ENCODE results near the gene LHFPL4. TPM values are rescaled to one million over a fixed set of nuclear protein-coding genes. Genes with fewer than 3 reads are reported as not detected.

The LHFPL4 gene
- total RNA-seq, 1 donor from 2014 or later, result not detected

GRCh38 chr3:9455596-9456131 is 98.0 kb downstream of the LHFPL4 start:
- peaks cover 67 to 82% of the 10 kb centered on the region in 2 donors for H3K36me3 ChIP-seq
- H3K9me3 ChIP-seq, result no peaks in the 10 kb centered on the region

GRCh38 chr3:9452417-9452816 is 101.2 kb downstream of the LHFPL4 start:
- intact Hi-C loops (cut with DNase I), result no loop called here
- Histone ChIP-seq H3K27ac (no peak overlapping the region), H3K36me3 (peaks cover 74 to 88% of the 10 kb centered on the region in 2 donors), H3K4me3 (no peak overlapping the region), H3K9me3 (no peaks in the 10 kb centered on the region), H3K4me1 (no peaks in the 10 kb centered on the region), H3K27me3 (no peaks in the 10 kb centered on the region)
- TF ChIP-seq CTCF (IDR thresholded peaks at IDR 0.05), result no peak
- no peak for DNase-seq (ENCODE audit: low spot score in 2 of 2)

More at GRCh38 chr3:9455596-9456131, 98.0 kb downstream of the LHFPL4 start:
- DNase-seq (ENCODE audit: low spot score in 2 of 2), result no peak
- Histone ChIP-seq H3K4me3 (no peak overlapping the region), H3K4me1 (no peaks in the 10 kb centered on the region), H3K27ac (no peak overlapping the region), H3K27me3 (no peaks in the 10 kb centered on the region)
- intact Hi-C loops (cut with DNase I), result no loop called here
- TF ChIP-seq CTCF (IDR thresholded peaks at IDR 0.05), result no peak

- H3K4me3 ChIP-seq, result no peak overlapping the region
- H3K9me3 ChIP-seq, result no peaks in the 10 kb centered on the region
- TF ChIP-seq CTCF (IDR thresholded peaks at IDR 0.05), result no peak
- no peak overlapping the region for H3K27ac ChIP-seq
- no peaks in the 10 kb centered on the region for H3K4me1 ChIP-seq
- no peak for DNase-seq (ENCODE audit: low spot score in 2 of 2)
- H3K36me3 ChIP-seq, result peaks cover 73 to 89% of the 10 kb centered on the region in 2 donors
- intact Hi-C loops (cut with DNase I), result no loop called here
- H3K27me3 ChIP-seq, result no peaks in the 10 kb centered on the region
Measured at GRCh38 chr3:9450991-9451390, 102.6 kb downstream of the LHFPL4 start.

GRCh38 chr3:9450126-9450525 is 103.5 kb downstream of the LHFPL4 start:
- Histone ChIP-seq H3K4me1 (no peaks in the 10 kb centered on the region), H3K27me3 (no peaks in the 10 kb centered on the region), H3K36me3 (peaks cover 72 to 89% of the 10 kb centered on the region in 2 donors), H3K9me3 (no peaks in the 10 kb centered on the region), H3K4me3 (no peak overlapping the region), H3K27ac (no peak overlapping the region)
- DNase-seq (ENCODE audit: low spot score in 2 of 2), result no peak
- no peak for TF ChIP-seq CTCF (IDR thresholded peaks at IDR 0.05)
- intact Hi-C loops (cut with DNase I), result no loop called here

- Histone ChIP-seq H3K9me3 (no peaks in the 10 kb centered on the region), H3K4me1 (no peaks in the 10 kb centered on the region), H3K4me3 (no peak overlapping the region), H3K27ac (no peak overlapping the region), H3K36me3 (peaks cover 73 to 89% of the 10 kb centered on the region in 2 donors), H3K27me3 (no peaks in the 10 kb centered on the region)
- intact Hi-C loops (cut with DNase I), result no loop called here
- DNase-seq (ENCODE audit: low spot score in 2 of 2), result no peak
- no peak for TF ChIP-seq CTCF (IDR thresholded peaks at IDR 0.05)
Measured at GRCh38 chr3:9448643-9449042, 105.0 kb downstream of the LHFPL4 start.

Other genes with a start within 250 kb of the LHFPL4 start
- 24.4 TPM for gene THUMPD3, start 190.8 kb downstream of the LHFPL4 start, total RNA-seq
- 239 TPM for gene SETD5, start 156.2 kb downstream of the LHFPL4 start, total RNA-seq
- gene MTMR14, start 95.7 kb upstream of the LHFPL4 start, total RNA-seq, result 13.7 TPM
- gene CPNE9, start 150.0 kb upstream of the LHFPL4 start, total RNA-seq, result not detected
- 18.6 TPM for gene BRPF1, start 177.9 kb upstream of the LHFPL4 start, total RNA-seq
- gene OGG1, start 196.1 kb upstream of the LHFPL4 start, total RNA-seq, result 36.0 TPM
- 82.9 TPM for gene CAMK1, start 216.1 kb upstream of the LHFPL4 start, total RNA-seq
- gene TADA3, start 238.7 kb upstream of the LHFPL4 start, total RNA-seq, result 106 TPM
- gene ARPC4, start 239.3 kb upstream of the LHFPL4 start, total RNA-seq, result 160 TPM